Body of pancreas (tissue), 4 donors: ENCODE data around the gene ERAL1.

Experiments used
- POLR2A ChIP-seq, 3 donors: fragments of 450-650 bp; IDR thresholded peaks; one replicate each; pipeline ENCODE4 v1.6.1; 2016; ENCODE audit warnings: antibody characterized with exemption in 3 of 3, mild to moderate bottlenecking in 2 of 3
- TF ChIP-seq, protein P1 (sequence below), 7 experiments: fragments of 450-650 bp in 4 of 7; fragments of 200-600 bp in 3 of 7; sonication (generic) in 3 of 7; IDR thresholded peaks; one replicate each; pipeline ENCODE4 v1.5.1; 2016 to 2019; ENCODE audit warnings: antibody characterized with exemption in 7 of 7

DNA sequence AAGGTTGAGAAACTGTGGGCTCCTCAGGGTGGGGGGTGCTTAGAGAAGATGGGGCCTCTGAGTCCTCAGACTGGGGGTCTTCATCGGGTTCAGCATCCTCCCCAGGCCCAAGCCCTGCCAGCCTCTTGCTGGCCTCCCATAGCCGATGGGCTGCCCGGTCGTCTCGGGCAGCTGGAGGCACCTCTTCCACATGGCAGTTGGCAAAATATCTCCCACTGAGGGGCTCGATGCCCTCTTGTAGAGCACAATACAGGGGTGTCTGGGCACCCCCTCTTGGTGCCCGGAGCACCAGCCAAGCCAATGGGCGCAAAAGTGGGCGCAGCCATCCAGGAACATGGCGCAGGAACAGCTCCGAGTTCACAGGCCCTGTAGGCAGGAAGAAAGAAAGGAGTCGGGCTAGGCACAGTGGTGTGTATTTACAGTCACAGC lies 43.7 kb downstream of the ERAL1 start:
- TF ChIP-seq, protein P1, sequence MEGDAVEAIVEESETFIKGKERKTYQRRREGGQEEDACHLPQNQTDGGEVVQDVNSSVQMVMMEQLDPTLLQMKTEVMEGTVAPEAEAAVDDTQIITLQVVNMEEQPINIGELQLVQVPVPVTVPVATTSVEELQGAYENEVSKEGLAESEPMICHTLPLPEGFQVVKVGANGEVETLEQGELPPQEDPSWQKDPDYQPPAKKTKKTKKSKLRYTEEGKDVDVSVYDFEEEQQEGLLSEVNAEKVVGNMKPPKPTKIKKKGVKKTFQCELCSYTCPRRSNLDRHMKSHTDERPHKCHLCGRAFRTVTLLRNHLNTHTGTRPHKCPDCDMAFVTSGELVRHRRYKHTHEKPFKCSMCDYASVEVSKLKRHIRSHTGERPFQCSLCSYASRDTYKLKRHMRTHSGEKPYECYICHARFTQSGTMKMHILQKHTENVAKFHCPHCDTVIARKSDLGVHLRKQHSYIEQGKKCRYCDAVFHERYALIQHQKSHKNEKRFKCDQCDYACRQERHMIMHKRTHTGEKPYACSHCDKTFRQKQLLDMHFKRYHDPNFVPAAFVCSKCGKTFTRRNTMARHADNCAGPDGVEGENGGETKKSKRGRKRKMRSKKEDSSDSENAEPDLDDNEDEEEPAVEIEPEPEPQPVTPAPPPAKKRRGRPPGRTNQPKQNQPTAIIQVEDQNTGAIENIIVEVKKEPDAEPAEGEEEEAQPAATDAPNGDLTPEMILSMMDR (IDR thresholded peaks at IDR 0.05), result no peak
- TF ChIP-seq POLR2A (IDR thresholded peaks at IDR 0.05), result no peak
